ENCODE measurements around the gene STX18. TPM values are rescaled to one million over a fixed set of nuclear protein-coding genes. Genes with fewer than 3 reads are reported as not detected.
A peak's percentile ranks its signal among the peaks of the same experiment; 100 is the strongest.
"Not testable (repeated sequence)": the region's sequence is repeated elsewhere in the genome, so short reads cannot be mapped to it uniquely, and the experiment has no call there.

STX18 gene
- total RNA-seq, 1 donor from 2014 or later = 36.5 TPM

DNA sequence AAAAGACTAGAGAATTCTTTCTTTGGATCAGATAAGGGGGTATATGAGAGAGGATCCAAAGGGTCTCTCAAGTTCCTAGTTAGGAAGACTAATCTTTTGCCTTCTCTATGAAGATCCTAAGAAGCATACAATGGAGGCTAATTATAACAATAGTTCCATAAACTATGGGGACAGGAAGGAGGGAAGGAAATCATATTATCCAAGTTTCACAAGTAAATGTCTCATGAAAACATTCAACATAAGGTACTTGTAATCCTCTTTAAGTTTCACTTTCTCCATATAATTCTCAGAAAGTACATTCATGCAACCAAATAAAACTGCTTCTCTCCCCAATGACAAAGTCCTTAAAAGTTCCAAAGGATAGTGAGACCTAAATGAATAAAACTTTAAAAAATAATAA, 27.1 kb downstream of the STX18 start:
- Histone ChIP-seq H3K27ac (no peak overlapping the region), H3K9me3 (no peaks in the 10 kb centered on the region), H3K36me3 (no peaks in the 10 kb centered on the region), H3K4me3 (no peak overlapping the region), H3K27me3 (ENCODE audit: low read depth) (no peaks in the 10 kb centered on the region), H3K4me1 (no peaks in the 10 kb centered on the region)
- intact Hi-C loops (cut with DNase I) = no loop called here
- ATAC-seq (no peak), DNase-seq (no peak)
- TF ChIP-seq, protein P1, sequence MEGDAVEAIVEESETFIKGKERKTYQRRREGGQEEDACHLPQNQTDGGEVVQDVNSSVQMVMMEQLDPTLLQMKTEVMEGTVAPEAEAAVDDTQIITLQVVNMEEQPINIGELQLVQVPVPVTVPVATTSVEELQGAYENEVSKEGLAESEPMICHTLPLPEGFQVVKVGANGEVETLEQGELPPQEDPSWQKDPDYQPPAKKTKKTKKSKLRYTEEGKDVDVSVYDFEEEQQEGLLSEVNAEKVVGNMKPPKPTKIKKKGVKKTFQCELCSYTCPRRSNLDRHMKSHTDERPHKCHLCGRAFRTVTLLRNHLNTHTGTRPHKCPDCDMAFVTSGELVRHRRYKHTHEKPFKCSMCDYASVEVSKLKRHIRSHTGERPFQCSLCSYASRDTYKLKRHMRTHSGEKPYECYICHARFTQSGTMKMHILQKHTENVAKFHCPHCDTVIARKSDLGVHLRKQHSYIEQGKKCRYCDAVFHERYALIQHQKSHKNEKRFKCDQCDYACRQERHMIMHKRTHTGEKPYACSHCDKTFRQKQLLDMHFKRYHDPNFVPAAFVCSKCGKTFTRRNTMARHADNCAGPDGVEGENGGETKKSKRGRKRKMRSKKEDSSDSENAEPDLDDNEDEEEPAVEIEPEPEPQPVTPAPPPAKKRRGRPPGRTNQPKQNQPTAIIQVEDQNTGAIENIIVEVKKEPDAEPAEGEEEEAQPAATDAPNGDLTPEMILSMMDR (IDR thresholded peaks at IDR 0.05) = no peak

DNA sequence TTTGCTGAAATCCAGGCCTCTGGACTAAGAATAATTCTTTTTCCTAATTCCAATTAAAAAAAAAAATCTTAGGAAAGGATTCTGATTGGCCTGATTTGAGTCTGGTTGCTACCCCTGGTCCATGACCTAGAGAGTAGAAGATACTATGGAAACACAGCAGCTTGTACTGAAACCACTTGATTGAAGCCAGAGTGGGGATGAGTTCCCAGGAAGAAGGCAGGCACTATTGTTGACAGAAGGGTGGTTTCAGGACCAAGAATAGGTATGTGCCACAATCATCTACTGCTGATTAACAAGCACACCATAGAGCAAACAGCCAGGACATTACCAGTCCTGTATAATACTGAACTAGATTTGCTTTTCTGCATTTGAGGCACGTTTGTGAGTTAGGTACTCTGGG, 29.6 kb downstream of the STX18 start:
- H3K27ac ChIP-seq = no peak overlapping the region
- no peaks in the 10 kb centered on the region for H3K27me3 ChIP-seq (ENCODE audit: low read depth)
- TF ChIP-seq, protein P1 (IDR thresholded peaks at IDR 0.05) = no peak
- H3K36me3 ChIP-seq = no peaks in the 10 kb centered on the region
- no peak for ATAC-seq
- intact Hi-C loops (cut with DNase I) = no loop called here
- no peak for DNase-seq
- H3K4me1 ChIP-seq = no peaks in the 10 kb centered on the region
- H3K9me3 ChIP-seq = no peaks in the 10 kb centered on the region
- no peak overlapping the region for H3K4me3 ChIP-seq

DNA sequence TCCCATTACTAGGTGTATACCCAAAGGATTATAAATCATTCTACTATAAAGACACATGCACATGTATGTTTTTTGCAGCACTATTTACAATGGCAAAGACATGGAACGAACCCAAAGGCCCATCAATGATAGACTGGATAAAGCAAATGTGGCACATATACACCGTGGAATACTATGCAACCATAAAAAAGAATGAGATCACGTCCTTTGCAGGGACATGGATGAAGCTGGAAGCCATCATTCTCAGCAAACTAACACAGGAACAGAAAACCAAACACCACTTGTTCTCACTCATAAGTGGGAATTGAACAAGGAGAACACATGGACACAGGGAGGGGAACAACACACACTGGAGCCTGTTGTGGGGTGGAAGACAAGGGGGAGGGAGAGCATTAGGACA, 31.2 kb downstream of the STX18 start:
- H3K4me1 ChIP-seq; H3K27me3 ChIP-seq (ENCODE audit: low read depth); H3K36me3 ChIP-seq; intact Hi-C loops (cut with DNase I); H3K27ac ChIP-seq; H3K4me3 ChIP-seq; DNase-seq; ATAC-seq; H3K9me3 ChIP-seq: not testable (repeated sequence)

DNA sequence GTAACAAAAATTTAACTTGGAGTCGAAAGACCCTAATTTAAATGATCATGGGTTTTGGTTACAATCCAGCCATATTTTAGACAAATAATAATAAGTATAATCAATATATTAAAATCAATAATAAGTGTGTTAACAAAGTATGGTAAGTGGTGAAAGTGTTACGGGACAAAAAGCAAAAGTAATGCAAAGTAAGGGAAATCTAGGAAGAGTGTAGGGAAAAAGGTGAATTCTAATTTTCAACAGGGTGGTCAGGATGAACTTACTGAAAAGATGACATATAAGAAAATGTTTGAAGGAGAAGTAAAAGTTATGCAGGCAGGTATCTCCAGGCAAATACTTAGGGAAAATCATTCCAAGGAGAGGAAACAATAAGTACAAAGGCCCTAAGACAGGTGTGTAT, 32.3 kb downstream of the STX18 start:
- H3K4me3 ChIP-seq = no peak overlapping the region
- TF ChIP-seq, protein P1 (IDR thresholded peaks at IDR 0.05) = no peak
- H3K9me3 ChIP-seq = no peaks in the 10 kb centered on the region
- intact Hi-C loops (cut with DNase I) = no loop called here
- no peaks in the 10 kb centered on the region for H3K4me1 ChIP-seq
- no peaks in the 10 kb centered on the region for H3K36me3 ChIP-seq
- H3K27ac ChIP-seq = no peak overlapping the region
- ATAC-seq = no peak
- no peak for DNase-seq
- no peaks in the 10 kb centered on the region for H3K27me3 ChIP-seq (ENCODE audit: low read depth)

DNA sequence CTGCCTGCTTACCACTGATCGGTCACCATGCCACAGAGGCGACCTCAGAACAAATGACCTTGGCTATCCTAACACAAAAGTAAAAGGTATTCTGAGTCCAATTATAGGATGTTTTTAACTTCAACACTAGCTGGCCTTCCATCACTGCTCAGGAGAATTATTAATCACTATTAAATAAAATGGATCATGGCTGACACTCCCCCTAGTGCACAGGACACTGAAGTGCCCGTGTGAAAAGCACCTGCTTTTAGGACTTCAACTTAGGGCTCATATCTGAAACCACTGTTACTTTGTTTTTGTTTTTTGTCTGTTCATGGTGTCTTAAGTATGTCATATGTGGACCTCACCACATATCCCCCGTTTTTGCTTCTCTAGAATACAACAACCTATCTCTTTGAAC, 33.9 kb downstream of the STX18 start:
- intact Hi-C loops (cut with DNase I) = no loop called here
- ATAC-seq = no peak

DNA sequence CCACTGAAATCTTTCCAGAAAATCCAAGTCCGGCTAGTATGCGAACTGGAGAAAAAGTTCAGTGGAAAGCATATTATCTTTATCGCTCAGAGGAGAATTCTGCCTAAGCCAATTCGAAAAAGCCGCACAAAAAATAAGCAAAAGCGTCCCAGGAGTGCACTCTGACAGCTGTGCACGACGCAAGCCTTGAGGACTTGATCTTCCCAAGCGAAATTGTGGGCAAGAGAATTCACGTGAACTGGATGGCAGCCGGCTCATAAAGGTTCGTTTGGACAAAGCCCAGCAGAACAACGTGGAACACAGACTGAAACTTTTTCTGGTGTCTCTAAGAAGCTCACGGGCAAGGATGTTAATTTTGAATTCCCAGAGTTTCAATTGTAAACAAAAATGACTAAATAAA, 34.4 kb downstream of the STX18 start:
- intact Hi-C loops (cut with DNase I) = no loop called here

More for the DNA sequence above, 33.9 kb downstream of the STX18 start:
- H3K27me3 ChIP-seq (ENCODE audit: low read depth) = no peaks in the 10 kb centered on the region
- H3K4me3 ChIP-seq = no peak overlapping the region
- H3K36me3 ChIP-seq = no peaks in the 10 kb centered on the region
- no peaks in the 10 kb centered on the region for H3K9me3 ChIP-seq
- H3K4me1 ChIP-seq = peaks cover 3% of the 10 kb centered on the region
- TF ChIP-seq, protein P1 (IDR thresholded peaks at IDR 0.05) = peak; percentile 24
- DNase-seq = no peak
- no peak overlapping the region for H3K27ac ChIP-seq

More for the DNA sequence above, 34.4 kb downstream of the STX18 start:
- Histone ChIP-seq H3K9me3 (no peaks in the 10 kb centered on the region), H3K27me3 (ENCODE audit: low read depth) (no peaks in the 10 kb centered on the region), H3K36me3 (no peaks in the 10 kb centered on the region), H3K4me3 (no peak overlapping the region), H3K27ac (no peak overlapping the region), H3K4me1 (peaks cover 8% of the 10 kb centered on the region)
- DNase-seq (no peak), ATAC-seq (no peak)
- TF ChIP-seq, protein P1 (IDR thresholded peaks at IDR 0.05) = no peak

All from lower lobe of right lung (tissue), 2 donors.